H1 (cell line): ENCODE data around the gene AGBL1. TPM values are rescaled to one million over a fixed set of nuclear protein-coding genes. Genes with fewer than 3 reads are reported as not detected.

Experiments used
- CTCF ChIA-PET: fragments of 300-600 bp; sonication (Branson Sonifier 250); formaldehyde crosslinking; loops from one replicate; lab custom pipeline; 2021; ENCODE audit not compliant: partially characterized antibody; lab: Charles Lee
- POLR2A ChIA-PET: fragments of 300-600 bp; sonication (Branson Sonifier 250); formaldehyde crosslinking; loops from one replicate; lab custom pipeline; 2021; ENCODE audit warnings: inconsistent platforms; ENCODE audit not compliant: partially characterized antibody; lab: Charles Lee
- DNase-seq, 2 experiments: peaks; one replicate each; pipeline versions ENCODE4 v3.0.0 to v3.0.0-alpha.2; 2010 to 2022; ENCODE audit warnings: low spot score in 2 of 2, low read depth in 1 of 2, mixed read lengths in 1 of 2
- FAIRE-seq: peaks from 2 replicates; lab custom pipeline; 2011; peaks lifted over from hg19 to GRCh38; lab: Jason Lieb, UNC
- H2AFZ ChIP-seq: 2 replicates; pipeline ENCODE4 v1.8.1; 2012; ENCODE audit warnings: low read length, inconsistent platforms
- H2AK5ac ChIP-seq: 2 replicates; pipeline ENCODE4 v1.6.1; 2013; ENCODE audit warnings: low read depth, low read length
- H2BK120ac ChIP-seq: replicated peaks from 2 replicates; pipeline ENCODE3; 2013; ENCODE audit warnings: low read depth, low read length, inconsistent platforms
- H2BK12ac ChIP-seq: 2 replicates; pipeline ENCODE4 v1.6.1; 2013; ENCODE audit warnings: low read depth, low read length
- H2BK15ac ChIP-seq: 2 replicates; pipeline ENCODE4 v1.6.1; 2013; ENCODE audit warnings: low read length
- H2BK20ac ChIP-seq: 2 replicates; pipeline ENCODE4 v1.6.1; 2013; ENCODE audit warnings: low read length
- H2BK5ac ChIP-seq: 2 replicates; pipeline ENCODE4 v1.6.1; 2013; ENCODE audit warnings: low read depth, low read length
- H3K14ac ChIP-seq: 2 replicates; pipeline ENCODE4 v1.6.1; 2013; ENCODE audit warnings: inconsistent platforms; ENCODE audit not compliant: insufficient read length
- H3K18ac ChIP-seq: 2 replicates; pipeline ENCODE4 v1.6.1; 2013; ENCODE audit warnings: low read length; ENCODE audit errors: extremely low read depth
- H3K23ac ChIP-seq: 2 replicates; pipeline ENCODE4 v1.6.1; 2013; ENCODE audit warnings: inconsistent platforms; ENCODE audit not compliant: insufficient read length
- H3K23me2 ChIP-seq: 2 replicates; pipeline ENCODE4 v1.6.1; 2013; ENCODE audit warnings: low read depth, low read length
- H3K27ac ChIP-seq: 2 replicates; pipeline ENCODE4 v1.6.1; 2011; ENCODE audit warnings: low read depth, low read length, inconsistent platforms
- H3K27me3 ChIP-seq, 4 experiments: replicated peaks in 1 of 4; 1 replicate in 1 of 4; 2 replicates in 3 of 4; pipeline versions ENCODE4 v1.6.1 to v1.8.1; 2011 to 2013; ENCODE audit warnings: low read length in 3 of 4, mild to moderate bottlenecking in 3 of 4, inconsistent platforms in 2 of 4, mixed read lengths in 2 of 4, moderate library complexity in 1 of 4; ENCODE audit not compliant: control insufficient read depth in 3 of 4, insufficient read depth in 3 of 4; ENCODE audit errors: extremely low read depth in 1 of 4
- H3K36me3 ChIP-seq, 4 experiments: 2 replicates each; pipeline versions ENCODE4 v1.6.1 to v1.8.1; 2011 to 2013; ENCODE audit warnings: mild to moderate bottlenecking in 4 of 4, low read length in 3 of 4, moderate library complexity in 2 of 4, control low read depth in 1 of 4, inconsistent platforms in 1 of 4; ENCODE audit not compliant: insufficient read depth in 4 of 4, control insufficient read depth in 2 of 4
- H3K4ac ChIP-seq: replicated peaks from 2 replicates; pipeline ENCODE3; 2013; ENCODE audit warnings: low read length, low read depth, mixed read lengths, inconsistent platforms; ENCODE audit not compliant: insufficient read length
- H3K4me1 ChIP-seq, 4 experiments: replicated peaks in 1 of 4; 1 replicate in 1 of 4; 2 replicates in 3 of 4; pipeline versions ENCODE4 v1.6.1 to v1.8.1; 2011 to 2013; ENCODE audit warnings: low read length in 3 of 4, inconsistent platforms in 2 of 4, mixed read lengths in 1 of 4; ENCODE audit not compliant: insufficient read depth in 4 of 4, control insufficient read depth in 3 of 4
- H3K4me2 ChIP-seq, 2 experiments: 2 replicates each; pipeline versions ENCODE4 v1.6.1 to v1.8.1; 2011 to 2013; ENCODE audit warnings: low read depth in 2 of 2, low read length in 2 of 2, control low read depth in 1 of 2, inconsistent platforms in 1 of 2, mild to moderate bottlenecking in 1 of 2; ENCODE audit not compliant: insufficient read depth in 1 of 2
- H3K4me3 ChIP-seq, 4 experiments: fragments of 200-600, 300-600 bp in 1 of 4; sonication (generic), shearing (Covaris generic), sonication (Bioruptor Twin) in 1 of 4; 2 replicates each; pipeline versions ENCODE4 v1.5.1 to v1.8.1; 2011 to 2016; ENCODE audit warnings: low read length in 4 of 4, low read depth in 3 of 4, control low read depth in 2 of 4, inconsistent platforms in 2 of 4, mild to moderate bottlenecking in 2 of 4, mixed read lengths in 1 of 4, moderate library complexity in 1 of 4; ENCODE audit not compliant: insufficient read depth in 2 of 4; ENCODE audit errors: extremely low read depth in 1 of 4
- H3K56ac ChIP-seq: replicated peaks from 2 replicates; pipeline ENCODE3; 2013; ENCODE audit warnings: low read depth, mild to moderate bottlenecking, mixed read lengths, low read length, inconsistent platforms; ENCODE audit not compliant: insufficient read length
- H3K79me1 ChIP-seq: 2 replicates; pipeline ENCODE4 v1.6.1; 2013; ENCODE audit warnings: low read depth, low read length, control low read depth
- H3K79me2 ChIP-seq, 2 experiments: 2 replicates each; pipeline versions ENCODE4 v1.6.1 to v1.8.1; 2012 to 2013; ENCODE audit warnings: low read length in 2 of 2, mild to moderate bottlenecking in 2 of 2, inconsistent platforms in 1 of 2; ENCODE audit not compliant: insufficient read depth in 2 of 2, control insufficient read depth in 1 of 2
- H3K9ac ChIP-seq, 4 experiments: replicated peaks in 1 of 4; 1 replicate in 1 of 4; 2 replicates in 3 of 4; pipeline versions ENCODE4 v1.6.1 to v1.8.1; 2011 to 2013; ENCODE audit warnings: low read depth in 3 of 4, low read length in 3 of 4, control low read depth in 2 of 4, mild to moderate bottlenecking in 2 of 4, moderate library complexity in 2 of 4, inconsistent platforms in 1 of 4; ENCODE audit errors: extremely low read depth in 1 of 4
- H3K9me3 ChIP-seq, 2 experiments: 2 replicates each; pipeline versions ENCODE4 v1.6.1 to v1.8.1; 2012 to 2013; ENCODE audit warnings: mild to moderate bottlenecking in 2 of 2, moderate library complexity in 2 of 2, control low read depth in 1 of 2, inconsistent platforms in 1 of 2, low read depth in 1 of 2, low read length in 1 of 2, mixed read lengths in 1 of 2; ENCODE audit not compliant: insufficient read depth in 2 of 2
- H4K20me1 ChIP-seq, 2 experiments: replicated peaks in 1 of 2; 2 replicates each; pipeline versions ENCODE3 to v1.8.1; 2011 to 2013; ENCODE audit warnings: inconsistent platforms in 2 of 2, low read length in 2 of 2, mild to moderate bottlenecking in 1 of 2; ENCODE audit not compliant: insufficient read depth in 2 of 2, control insufficient read depth in 1 of 2
- H4K5ac ChIP-seq: 2 replicates; pipeline ENCODE4 v1.6.1; 2013; ENCODE audit warnings: low read length, low read depth, mixed read lengths, inconsistent platforms; ENCODE audit not compliant: insufficient read length
- H4K8ac ChIP-seq: 2 replicates; pipeline ENCODE4 v1.8.0; 2013; ENCODE audit warnings: mild to moderate bottlenecking, moderate library complexity, low read length, inconsistent platforms; ENCODE audit not compliant: insufficient read depth; ENCODE audit errors: extremely low read depth
- H4K91ac ChIP-seq: replicated peaks from 2 replicates; pipeline ENCODE3; 2013; ENCODE audit warnings: low read length, mixed read lengths, inconsistent platforms; ENCODE audit not compliant: insufficient read length
- BRCA1 ChIP-seq: IDR thresholded peaks from 2 replicates; pipeline ENCODE4 v1.6.1; 2012; ENCODE audit warnings: low read depth, low read length, improper control_type of control experiment
- CBX5 ChIP-seq: fragments of 300-800, 300-1000 bp; sonication (generic); IDR thresholded peaks from 2 replicates; pipeline ENCODE4 v1.7.1; 2016; ENCODE audit warnings: antibody characterized with exemption, low read length, low read depth
- CEBPB ChIP-seq: IDR thresholded peaks from 2 replicates; pipeline ENCODE4 v1.6.1; 2012; ENCODE audit warnings: low read depth, low read length
- CHD1 ChIP-seq: IDR thresholded peaks from 2 replicates; pipeline ENCODE4 v1.6.1; 2012; ENCODE audit warnings: low read depth, low read length, improper control_type of control experiment
- CHD2 ChIP-seq: IDR thresholded peaks from 2 replicates; pipeline ENCODE4 v1.6.1; 2012; ENCODE audit warnings: low read length, improper control_type of control experiment
- EP300 ChIP-seq, 2 experiments: IDR thresholded peaks; 1 replicate in 1 of 2; 2 replicates in 1 of 2; pipeline ENCODE4 v1.6.1; 2011 to 2012; ENCODE audit warnings: low read depth in 2 of 2, low read length in 2 of 2, mild to moderate bottlenecking in 2 of 2, borderline replicate concordance in 1 of 2, inconsistent platforms in 1 of 2, moderate library complexity in 1 of 2
- FOSL1 ChIP-seq: IDR thresholded peaks from 2 replicates; pipeline ENCODE4 v1.6.1; 2011; ENCODE audit warnings: mild to moderate bottlenecking, low read depth, low read length, moderate library complexity; ENCODE audit not compliant: insufficient read depth
- MAFK ChIP-seq: IDR thresholded peaks from 2 replicates; pipeline ENCODE4 v1.6.1; 2012; ENCODE audit warnings: low read depth, mild to moderate bottlenecking, improper control_type of control experiment, low read length
- YY1 ChIP-seq: IDR thresholded peaks from 2 replicates; pipeline ENCODE4 v1.6.1; 2011; ENCODE audit warnings: low read depth, mild to moderate bottlenecking, low read length
- WGBS, 2 experiments: shearing (Covaris generic) in 1 of 2; methylation state at CpG; one replicate each; pipeline versions ENCODE4 v1.1.6 to v1.1.7; 2013 to 2015; ENCODE audit warnings: low lambda C conversion rate in 2 of 2, mixed read lengths in 2 of 2, inconsistent platforms in 1 of 2, low coverage in 1 of 2, missing lambda C conversion rate in 1 of 2; ENCODE audit not compliant: insufficient replicate concordance in 2 of 2, insufficient coverage in 1 of 2, insufficient read length in 1 of 2; ENCODE audit errors: extremely low coverage in 1 of 2, missing lambda C conversion rate in 1 of 2; 5-methylcytosine and 5-hydroxymethylcytosine counted together
- polyA plus RNA-seq, 7 experiments: library from polyadenylated mRNA; depleted of rRNA in 3 of 7; stranded (reverse) in 5 of 7; unstranded in 2 of 7; fragments of >200 nt in 5 of 7; fragments of 200-250 nt in 2 of 7; gene quantifications; 1 replicate in 5 of 7; 2 replicates in 1 of 7; 4 replicates in 1 of 7; pipeline versions ENCODE4 v1.2.1 to v1.2.3, GENCODE V29; 2011 to 2013; ENCODE audit warnings: missing spikeins in 2 of 7, mixed read lengths in 2 of 7
- total RNA-seq: library from RNA; stranded (reverse); fragmentation: NEBNext Ultra II Directional; extraction: Animal tissue kit (Norgen Biotek cat#: 25700); gene quantifications from 2 replicates; pipeline ENCODE4 v1.2.1, GENCODE V29; 2021

Gene AGBL1
- total and polyA plus RNA-seq, 2 of the 8 experiments (the other 6 are each of a cell fraction or from before 2014, with no cell fraction given) = not detected

DNA sequence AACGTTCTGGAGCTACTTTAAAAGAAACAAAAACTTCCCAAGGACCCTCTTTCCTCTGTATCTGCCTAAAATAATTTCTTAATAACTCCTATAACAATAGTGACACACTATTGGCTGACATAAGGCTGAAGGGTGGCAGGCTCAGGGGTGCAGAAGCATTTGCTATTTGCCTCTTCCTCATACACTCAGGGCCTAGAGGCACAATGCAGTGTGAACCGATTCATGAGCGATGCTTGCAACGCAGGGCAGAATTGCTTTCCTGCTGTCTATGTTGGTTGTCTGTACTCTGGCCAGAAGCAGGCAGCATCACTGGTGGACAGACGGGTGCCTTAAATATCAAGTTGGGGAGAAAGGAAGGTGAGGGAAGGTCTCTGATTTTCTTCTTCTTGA is 157.4 kb downstream of the AGBL1 start:
- no peak overlapping the region for H3K27ac ChIP-seq
- peak overlapping the region; percentile 74 for H2AFZ ChIP-seq
- peak overlapping the region; percentile 50; the same call in 1 of the 2 replicates for H2BK15ac ChIP-seq
- peak overlapping the region; percentile 97 for H2AK5ac ChIP-seq
- 0 out of 2 replicates have a peak overlapping the region, but pooled peaks have one; percentile 82 for H2BK20ac ChIP-seq
- H2BK12ac ChIP-seq = peak overlapping the region; percentile 99
- DNase-seq (no peak), FAIRE-seq (no peak)
- H3K23ac ChIP-seq = no peak overlapping the region
- no peaks in the 10 kb centered on the region for H3K9me3 ChIP-seq
- ChIA-PET POLR2A (interaction anchor here (0.6 kb wide), 1 partner anchor 1799 kb away, joined by 3 read pairs; no protein-coding TSS in a partner anchor), CTCF (interaction anchor here (1.1 kb wide), 1 partner anchor 506 kb away, joined by 4 read pairs; no protein-coding TSS in a partner anchor)
- peak overlapping the region; percentile 95 for H3K18ac ChIP-seq
- peak overlapping the region; percentile 80 for H2BK120ac ChIP-seq
- TF ChIP-seq CHD1 (no peak), CBX5 (no peak), BRCA1 (no peak), CEBPB (no peak), EP300 (IDR thresholded peaks at IDR 0.05; ENCODE audit: borderline replicate concordance in 1 of 2, low read depth in 2 of 2, low read length in 2 of 2) (no peak), FOSL1 (no peak), YY1 (no peak), MAFK (no peak), CHD2 (no peak)
- no peaks in the 10 kb centered on the region for H3K23me2 ChIP-seq
- H4K8ac ChIP-seq = no peak overlapping the region
- no peak overlapping the region for H3K14ac ChIP-seq
- peak overlapping the region in 1 of 4 experiments; percentile 30; a peak in 1 of 8 replicates for H3K4me3 ChIP-seq
- peak overlapping the region; percentile 67 for H4K91ac ChIP-seq
- no peaks in the 10 kb centered on the region for H3K79me2 ChIP-seq
- H3K4ac ChIP-seq = no peak overlapping the region
- H3K36me3 ChIP-seq = no peaks in the 10 kb centered on the region
- H3K4me2 ChIP-seq = peak overlapping the region; percentile 33 to 71; a peak in 3 of 4 replicates
- peaks cover 10 to 17% (median 14%) of the 10 kb centered on the region in 4 experiments for H3K4me1 ChIP-seq
- WGBS, 2 experiments = 46% methylated on average over 5 of the region's 5 CpGs; no CpG with 5 or more reads in 1 of the 2 experiments
- H4K5ac ChIP-seq = peak overlapping the region; percentile 34
- H3K79me1 ChIP-seq = no peaks in the 10 kb centered on the region
- H3K56ac ChIP-seq = no peak overlapping the region
- H4K20me1 ChIP-seq = no peaks in the 10 kb centered on the region
- H3K27me3 ChIP-seq = no peaks in the 10 kb centered on the region
- H3K9ac ChIP-seq = no peak overlapping the region
- H2BK5ac ChIP-seq = peak overlapping the region; percentile 97; the same call in 1 of the 2 replicates
